H7 (cell line): ENCODE results near the gene TTC27. TPM values are rescaled to one million over a fixed set of nuclear protein-coding genes. Genes with fewer than 3 reads are reported as not detected.
"Not testable (repeated sequence)": the region's sequence is repeated elsewhere in the genome, so short reads cannot be mapped to it uniquely, and the experiment has no call there.

Experiments
- DNase-seq: peaks from one replicate; pipeline ENCODE4 v3.0.0; 2012
- H3K27me3 ChIP-seq: 2 replicates; pipeline ENCODE4 v1.6.0; 2011; ENCODE audit warnings: mild to moderate bottlenecking, low read length; ENCODE audit not compliant: control insufficient read depth, insufficient read depth
- H3K36me3 ChIP-seq: replicated peaks from 2 replicates; pipeline ENCODE4 v1.5.1; 2011; ENCODE audit warnings: low read length; ENCODE audit not compliant: control insufficient read depth, insufficient read depth
- H3K4me3 ChIP-seq: 2 replicates; pipeline ENCODE4 v1.5.1; 2011; ENCODE audit warnings: low read depth, mild to moderate bottlenecking, control low read depth, low read length, moderate library complexity; ENCODE audit not compliant: insufficient read depth
- total RNA-seq: library from RNA; depleted of rRNA; stranded (reverse); fragments of >200 nt; shearing (Covaris generic); gene quantifications from 2 replicates; pipeline ENCODE4 v1.2.3, GENCODE V29; 2014

TTC27 gene
- total RNA-seq, 1 experiment from 2014 or later: 20.3 TPM

GRCh38 chr2:32864334-32865111, 236.7 kb downstream of the TTC27 start:
- H3K36me3 ChIP-seq: no peaks in the 10 kb centered on the region
- no peaks in the 10 kb centered on the region for H3K27me3 ChIP-seq
- no peak for DNase-seq
- H3K4me3 ChIP-seq: no peak overlapping the region

GRCh38 chr2:32865399-32866068, 237.7 kb downstream of the TTC27 start:
- Histone ChIP-seq H3K4me3 (no peak overlapping the region), H3K27me3 (no peaks in the 10 kb centered on the region), H3K36me3 (no peaks in the 10 kb centered on the region)
- DNase-seq: no peak

GRCh38 chr2:32866462-32866861, 238.6 kb downstream of the TTC27 start:
- DNase-seq, H3K27me3 ChIP-seq, H3K36me3 ChIP-seq, H3K4me3 ChIP-seq: not testable (repeated sequence)
